Hepatocyte (in vitro differentiated cells): Measurements from ENCODE around the gene CD40.

ENCODE experiments used
- EZH2 ChIP-seq: fragments of 200-600 bp; sonication (generic); IDR thresholded peaks from 2 replicates; pipeline ENCODE4 v1.6.1; 2016; ENCODE audit warnings: antibody characterized with exemption, mild to moderate bottlenecking, borderline replicate concordance
- EZH2phosphoT487 ChIP-seq: fragments of 200-600 bp; sonication (generic); IDR thresholded peaks from one replicate; pipeline ENCODE4 v1.6.1; 2018; ENCODE audit warnings: antibody characterized with exemption, mild to moderate bottlenecking, low read depth, moderate library complexity; ENCODE audit not compliant: unreplicated experiment, severe bottlenecking
- TF ChIP-seq, protein P1 (sequence below): fragments of 200-600 bp; sonication (generic); IDR thresholded peaks from 2 replicates; pipeline ENCODE4 v1.5.1; 2016; ENCODE audit warnings: antibody characterized with exemption, mild to moderate bottlenecking; ENCODE audit not compliant: poor library complexity

DNA sequence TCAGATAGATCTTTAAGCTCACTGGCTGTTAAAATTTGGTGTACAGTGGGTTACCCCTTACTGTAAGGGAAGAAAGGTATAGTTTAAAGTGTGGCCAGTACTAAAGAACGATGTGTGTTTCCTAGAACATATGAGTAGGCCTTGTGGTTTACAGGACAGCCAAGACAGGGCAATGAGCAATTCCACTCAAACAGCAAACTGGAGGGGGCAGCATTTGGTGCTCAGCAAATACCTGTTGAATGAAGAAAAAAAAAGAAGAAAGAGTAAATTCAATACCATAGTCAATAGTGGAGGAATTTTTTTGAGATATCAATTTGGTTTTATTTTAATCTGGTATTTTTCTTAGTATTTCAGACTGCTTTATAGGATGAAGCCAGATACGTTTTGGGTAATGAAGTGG is 24.6 kb upstream of the CD40 start:
- TF ChIP-seq, protein P1, sequence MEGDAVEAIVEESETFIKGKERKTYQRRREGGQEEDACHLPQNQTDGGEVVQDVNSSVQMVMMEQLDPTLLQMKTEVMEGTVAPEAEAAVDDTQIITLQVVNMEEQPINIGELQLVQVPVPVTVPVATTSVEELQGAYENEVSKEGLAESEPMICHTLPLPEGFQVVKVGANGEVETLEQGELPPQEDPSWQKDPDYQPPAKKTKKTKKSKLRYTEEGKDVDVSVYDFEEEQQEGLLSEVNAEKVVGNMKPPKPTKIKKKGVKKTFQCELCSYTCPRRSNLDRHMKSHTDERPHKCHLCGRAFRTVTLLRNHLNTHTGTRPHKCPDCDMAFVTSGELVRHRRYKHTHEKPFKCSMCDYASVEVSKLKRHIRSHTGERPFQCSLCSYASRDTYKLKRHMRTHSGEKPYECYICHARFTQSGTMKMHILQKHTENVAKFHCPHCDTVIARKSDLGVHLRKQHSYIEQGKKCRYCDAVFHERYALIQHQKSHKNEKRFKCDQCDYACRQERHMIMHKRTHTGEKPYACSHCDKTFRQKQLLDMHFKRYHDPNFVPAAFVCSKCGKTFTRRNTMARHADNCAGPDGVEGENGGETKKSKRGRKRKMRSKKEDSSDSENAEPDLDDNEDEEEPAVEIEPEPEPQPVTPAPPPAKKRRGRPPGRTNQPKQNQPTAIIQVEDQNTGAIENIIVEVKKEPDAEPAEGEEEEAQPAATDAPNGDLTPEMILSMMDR, result no peak
- TF ChIP-seq EZH2phosphoT487 (no peak), EZH2 (no peak)
